Endothelial cell of umbilical vein (primary cell): ENCODE data around the gene NDUFS6. TPM values are rescaled to one million over a fixed set of nuclear protein-coding genes. Genes with fewer than 3 reads are reported as not detected.
A peak's percentile ranks its signal among the peaks of the same experiment; 100 is the strongest.

Experiments used
- BruUV-seq: library from RNA; stranded (reverse); fragments of 400-500 nt; replicated peaks from 2 replicates; lab custom pipeline; 2021; lab: Mats Ljungman, UMichigan
- CTCF ChIA-PET: fragments of 300-600, 350-600 bp; sonication (Branson Sonifier 250); formaldehyde crosslinking; loops from one replicate; lab custom pipeline; 2021; ENCODE audit warnings: antibody characterized with exemption, inconsistent platforms; lab: Charles Lee
- POLR2A ChIA-PET: fragments of 300-600, 350-600 bp; sonication (Branson Sonifier 250); formaldehyde crosslinking; loops from one replicate; lab custom pipeline; 2021; ENCODE audit warnings: antibody characterized with exemption, inconsistent platforms; lab: Charles Lee
- DNase-seq: peaks from one replicate; pipeline ENCODE4 v3.0.0-alpha.2; 2011; ENCODE audit warnings: low read depth, low spot score
- FAIRE-seq: peaks from 2 replicates; lab custom pipeline; 2011; peaks lifted over from hg19 to GRCh38; lab: Jason Lieb, UNC
- H2AFZ ChIP-seq: 2 replicates; pipeline ENCODE4 v1.6.0; 2012; ENCODE audit warnings: low read depth, low read length, control low read depth, inconsistent platforms
- H3K27ac ChIP-seq: 2 replicates; pipeline ENCODE4 v1.5.1; 2011; ENCODE audit warnings: low read depth, mild to moderate bottlenecking, control low read depth, low read length, moderate library complexity; ENCODE audit not compliant: insufficient read depth
- H3K27me3 ChIP-seq, 2 experiments: 2 replicates each; pipeline versions ENCODE4 v1.6.0 to v1.6.1; 2011; ENCODE audit warnings: low read length in 2 of 2, mixed read lengths in 1 of 2; ENCODE audit not compliant: control insufficient read depth in 2 of 2, insufficient read depth in 2 of 2
- H3K36me3 ChIP-seq, 2 experiments: 2 replicates in 1 of 2; 3 replicates in 1 of 2; pipeline ENCODE4 v1.5.1; 2011; ENCODE audit warnings: low read length in 2 of 2, mild to moderate bottlenecking in 1 of 2, moderate library complexity in 1 of 2; ENCODE audit not compliant: control insufficient read depth in 2 of 2, insufficient read depth in 2 of 2; ENCODE audit errors: extremely low read depth in 1 of 2
- H3K4me1 ChIP-seq: 3 replicates; pipeline ENCODE4 v1.5.1; 2011; ENCODE audit warnings: mild to moderate bottlenecking, low read length; ENCODE audit not compliant: control insufficient read depth, insufficient read depth; ENCODE audit errors: extremely low read depth
- H3K4me2 ChIP-seq: 2 replicates; pipeline ENCODE4 v1.6.1; 2011; ENCODE audit warnings: low read length, control low read depth, mixed read lengths; ENCODE audit not compliant: insufficient read depth
- H3K4me3 ChIP-seq, 3 experiments: fragments of 200-600 bp in 1 of 3; sonication (generic), shearing (Covaris generic) in 1 of 3; replicated peaks in 1 of 3; 2 replicates each; pipeline ENCODE4 v1.5.1; 2011 to 2016; ENCODE audit warnings: control low read depth in 3 of 3, low read length in 3 of 3, mild to moderate bottlenecking in 2 of 3, inconsistent platforms in 1 of 3, low read depth in 1 of 3, moderate library complexity in 1 of 3; ENCODE audit not compliant: insufficient read depth in 1 of 3
- H3K79me2 ChIP-seq: 2 replicates; pipeline ENCODE4 v1.6.0; 2012; ENCODE audit warnings: low read length, inconsistent platforms; ENCODE audit not compliant: control insufficient read depth, insufficient read depth
- H3K9ac ChIP-seq: replicated peaks from 2 replicates; pipeline ENCODE3; 2011; ENCODE audit warnings: low read length, control low read depth; ENCODE audit not compliant: insufficient read depth; ENCODE audit errors: extremely low read depth
- H3K9me1 ChIP-seq: replicated peaks from 3 replicates; pipeline ENCODE4 v1.6.0; 2011; ENCODE audit warnings: mild to moderate bottlenecking, low read length; ENCODE audit not compliant: control insufficient read depth, insufficient read depth; ENCODE audit errors: extremely low read depth
- H3K9me3 ChIP-seq: replicated peaks from 2 replicates; pipeline ENCODE4 v1.5.1; 2012; ENCODE audit warnings: low read length, inconsistent platforms; ENCODE audit not compliant: control insufficient read depth, insufficient read depth
- H4K20me1 ChIP-seq: replicated peaks from 2 replicates; pipeline ENCODE3; 2011; ENCODE audit warnings: mild to moderate bottlenecking, low read length; ENCODE audit not compliant: control insufficient read depth, insufficient read depth; ENCODE audit errors: extremely low read depth
- CTCF ChIP-seq, 2 donors: IDR thresholded peaks; 1 replicate in 1 of 2; 2 replicates in 1 of 2; pipeline ENCODE4 v1.5.1; 2011; ENCODE audit warnings: low read length in 2 of 2, mild to moderate bottlenecking in 2 of 2, moderate library complexity in 2 of 2, control low read depth in 1 of 2, inconsistent platforms in 1 of 2, low read depth in 1 of 2; ENCODE audit not compliant: insufficient read depth in 1 of 2; ENCODE audit errors: extremely low read depth in 1 of 2
- EZH2 ChIP-seq: IDR thresholded peaks from 2 replicates; pipeline ENCODE4 v1.6.1; 2012; ENCODE audit warnings: borderline replicate concordance, low read depth, mild to moderate bottlenecking, moderate library complexity, low read length, inconsistent platforms; ENCODE audit not compliant: severe bottlenecking
- FOS ChIP-seq: IDR thresholded peaks from 2 replicates; pipeline ENCODE4 v1.6.1; 2011; ENCODE audit warnings: mild to moderate bottlenecking, low read length, moderate library complexity, borderline replicate concordance; ENCODE audit not compliant: insufficient read depth
- GATA2 ChIP-seq: IDR thresholded peaks from 2 replicates; pipeline ENCODE4 v1.7.0; 2011; ENCODE audit warnings: low read depth, mild to moderate bottlenecking, moderate library complexity, mixed read lengths, low read length; ENCODE audit not compliant: insufficient read length, insufficient read depth
- JUN ChIP-seq: IDR thresholded peaks from 2 replicates; pipeline ENCODE4 v1.6.1; 2011; ENCODE audit warnings: borderline replicate concordance, low read depth; ENCODE audit not compliant: insufficient read length, insufficient read depth
- MYC ChIP-seq: IDR thresholded peaks from one replicate; pipeline ENCODE4 v1.6.1; 2011; ENCODE audit warnings: mild to moderate bottlenecking, low read depth, low read length
- POLR2A ChIP-seq: IDR thresholded peaks from 2 replicates; pipeline ENCODE4 v1.6.1; 2012; ENCODE audit warnings: low read depth, mild to moderate bottlenecking, control low read depth, low read length
- POLR2AphosphoS5 ChIP-seq: IDR thresholded peaks from 2 replicates; pipeline ENCODE4 v1.6.1; 2012; ENCODE audit warnings: low read depth, mild to moderate bottlenecking, control low read depth, low read length, moderate library complexity; ENCODE audit not compliant: insufficient read depth
- dilution Hi-C: fragments of 300-500 bp; cut with MboI; formaldehyde crosslinking; loops from one replicate; pipeline ENCODE4 v1.15.0; 2019; ENCODE audit warnings: low sequenced_read_pairs; ENCODE audit not compliant: extremely low pct_ligation_motif_present
- intact Hi-C: fragments of 100-400 bp; cut with micrococcal nuclease; formaldehyde crosslinking; loops from one replicate; pipeline ENCODE4 v1.10.0; 2022
- polyA plus RNA-seq, 4 experiments: library from polyadenylated mRNA; depleted of rRNA in 3 of 4; stranded (reverse) in 3 of 4; unstranded in 1 of 4; fragments of >200 nt; gene quantifications; 2 replicates each; pipeline versions ENCODE4 v1.2.1 to v1.2.3, GENCODE V29; 2011 to 2012; ENCODE audit warnings: missing spikeins in 1 of 4
- total RNA-seq: library from RNA; stranded (reverse); gene quantifications from 2 replicates; pipeline ENCODE4 v1.2.3, GENCODE V29; 2021
- TF ChIP-seq, protein P1 (sequence below): IDR thresholded peaks from 2 replicates; pipeline ENCODE4 v1.6.1; 2011; ENCODE audit not compliant: insufficient read depth, insufficient read length

The NDUFS6 gene
- total and polyA plus RNA-seq, 2 donors (not counting 3 experiments of a cell fraction or from before 2014, with no cell fraction given) = 42.5 to 127 TPM

- FAIRE-seq (peak; percentile 98), DNase-seq (peak; percentile 80)
- BruUV-seq = no TSS peak
- peak overlapping the region; percentile 62 for H3K27ac ChIP-seq
- dilution Hi-C loops (no loop called here), intact Hi-C loops (loop anchor here (1.0 kb wide), 1 partner anchor 9 kb away; the partner anchor contains the start of gene MRPL36)
- H3K79me2 ChIP-seq = no peaks in the 10 kb centered on the region
- peak overlapping the region; percentile 42 for H2AFZ ChIP-seq
- H3K9ac ChIP-seq = peak overlapping the region; percentile 39
- no peaks in the 10 kb centered on the region for H3K27me3 ChIP-seq
- H3K36me3 ChIP-seq = no peaks in the 10 kb centered on the region
- peaks cover 38% of the 10 kb centered on the region for H3K4me1 ChIP-seq
- ChIA-PET POLR2A (interaction anchor here (0.6 to 1.6 kb wide), 2 partner anchors 9 to 19 kb away, joined by 3 to 5 read pairs; partner anchors contain the start of gene MRPL36), CTCF (interaction anchor here (0.7 to 1.9 kb wide), 4 partner anchors 9 to 27 kb away, joined by 3 to 9 read pairs (median 6); partner anchors contain the start of gene MRPL36)
- H3K4me2 ChIP-seq = peak overlapping the region; percentile 57
- no peak for TF ChIP-seq FOS
- TF ChIP-seq POLR2A = no peak
- no peak for TF ChIP-seq EZH2
- TF ChIP-seq POLR2AphosphoS5 = peak; percentile 48
- TF ChIP-seq GATA2 = peak; percentile 91
- peak; percentile 20 for TF ChIP-seq JUN
- TF ChIP-seq, protein P1, sequence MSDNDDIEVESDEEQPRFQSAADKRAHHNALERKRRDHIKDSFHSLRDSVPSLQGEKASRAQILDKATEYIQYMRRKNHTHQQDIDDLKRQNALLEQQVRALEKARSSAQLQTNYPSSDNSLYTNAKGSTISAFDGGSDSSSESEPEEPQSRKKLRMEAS = no peak
- TF ChIP-seq MYC = no peak
- no peak for TF ChIP-seq CTCF (IDR thresholded peaks at IDR 0.05; ENCODE audit: extremely low read depth in 1 of 2, insufficient read depth in 1 of 2, low read depth in 1 of 2, low read length in 2 of 2)
- H3K9me1 ChIP-seq = no peaks in the 10 kb centered on the region
- no peaks in the 10 kb centered on the region for H3K9me3 ChIP-seq
- peak overlapping the region in 1 of 3 experiments; percentile 5 for H3K4me3 ChIP-seq
- no peaks in the 10 kb centered on the region for H4K20me1 ChIP-seq
Measured at GRCh38 chr5:1789834-1790471, 11.3 kb upstream of the NDUFS6 start.
